ENCODE data around the gene MEGF6.

The MEGF6 gene

GRCh38 chr1:3463013-3463385, 148.3 kb downstream of the MEGF6 start:
- Histone ChIP-seq H3K27ac (no peak overlapping the region), H3K4me3 (no peak overlapping the region)

GRCh38 chr1:3462356-3463012, 148.8 kb downstream of the MEGF6 start:
- Histone ChIP-seq H3K4me3 (no peak overlapping the region), H3K27ac (no peak overlapping the region)

GRCh38 chr1:3461934-3462275, 149.4 kb downstream of the MEGF6 start:
- peak overlapping the region in 1 of 21 experiments; percentile 3 for H3K27ac ChIP-seq
- H3K4me3 ChIP-seq, result no peak overlapping the region

- Histone ChIP-seq H3K4me3 (no peak overlapping the region), H3K27ac (peak overlapping the region in 1 of 21 experiments; percentile 3)
These were observed 149.9 kb downstream of the MEGF6 start for GRCh38 chr1:3461238-3461933.

GRCh38 chr1:3460672-3461131, 150.6 kb downstream of the MEGF6 start:
- no peak overlapping the region for H3K4me3 ChIP-seq
- peak overlapping the region in 5 of 21 experiments; percentile 15 to 67 (median 44) for H3K27ac ChIP-seq

GRCh38 chr1:3459940-3460671, 151.2 kb downstream of the MEGF6 start:
- Histone ChIP-seq H3K27ac (peak overlapping the region in 10 of 21 experiments; percentile 7 to 67 (median 32)), H3K4me3 (no peak overlapping the region)

- peak overlapping the region in 8 of 21 experiments; percentile 7 to 67 (median 40) for H3K27ac ChIP-seq
- no peak overlapping the region for H3K4me3 ChIP-seq
These were observed 152.0 kb downstream of the MEGF6 start for GRCh38 chr1:3459051-3459908.

- Histone ChIP-seq H3K4me3 (no peak overlapping the region), H3K27ac (peak overlapping the region in 2 of 21 experiments; percentile 34 to 67)
These were observed 153.1 kb downstream of the MEGF6 start for GRCh38 chr1:3457910-3458883.

- no peak overlapping the region for H3K27ac ChIP-seq
- H3K4me3 ChIP-seq, result no peak overlapping the region
These were observed 154.1 kb downstream of the MEGF6 start for GRCh38 chr1:3456964-3457909.

GRCh38 chr1:3456449-3456963, 154.8 kb downstream of the MEGF6 start:
- no peak overlapping the region for H3K4me3 ChIP-seq
- H3K27ac ChIP-seq, result no peak overlapping the region

GRCh38 chr1:3455670-3456448, 155.4 kb downstream of the MEGF6 start:
- no peak overlapping the region for H3K27ac ChIP-seq
- no peak overlapping the region for H3K4me3 ChIP-seq

- Histone ChIP-seq H3K4me3 (peak overlapping the region; percentile 22 to 50 (median 42)), H3K27ac (peak overlapping the region in 5 of 21 experiments; percentile 48 to 72 (median 61))
These were observed 156.3 kb downstream of the MEGF6 start for GRCh38 chr1:3454811-3455618.

- Histone ChIP-seq H3K27ac (peak within 1 kb of the TSS in 5 of 21 experiments; percentile 48 to 72 (median 61)), H3K4me3 (peak within 1 kb of the TSS; percentile 22 to 50 (median 42))
These were observed 157.2 kb downstream of the MEGF6 start, which contains the start of gene ARHGEF16 for GRCh38 chr1:3453891-3454810. ARHGEF16 (plus strand) TSS chr1:3454665; CDS start chr1:3463085, 8,420 bp downstream.

- no peak overlapping the region for H3K27ac ChIP-seq
- no peak overlapping the region for H3K4me3 ChIP-seq
These were observed 158.0 kb downstream of the MEGF6 start for GRCh38 chr1:3453203-3453761.
